Middle frontal gyrus (tissue), 1 donor: ENCODE results near the gene RNASE4.

ENCODE experiments used
- DNase-seq: peaks from one replicate; pipeline ENCODE4 v3.0.0-alpha.2; 2015; ENCODE audit warnings: low spot score; ENCODE audit errors: extremely low spot score

RNASE4 gene

GRCh38 chr14:20675669-20676068, 8.7 kb upstream of the RNASE4 start:
- DNase-seq, result no peak

DNA sequence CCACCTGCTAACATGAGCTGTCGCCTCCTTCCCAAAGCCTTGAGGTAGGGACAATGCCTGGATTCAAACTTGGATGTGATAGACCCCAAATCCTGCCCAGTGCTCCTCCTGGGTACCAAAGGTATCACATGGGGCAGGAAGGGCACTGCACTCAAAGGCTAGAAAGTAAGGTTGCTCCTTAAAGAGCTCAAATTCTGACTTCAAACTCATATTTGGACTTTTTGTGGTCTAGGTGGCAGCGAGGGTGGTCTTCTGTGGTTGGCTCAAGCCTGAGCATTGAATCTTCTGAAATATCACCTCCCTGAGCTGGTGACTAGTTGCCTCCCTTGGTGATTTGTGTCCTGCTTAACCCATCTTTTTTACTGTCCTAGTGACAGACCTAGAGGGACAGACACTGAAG, 8.3 kb upstream of the RNASE4 start:
- DNase-seq, result no peak

- DNase-seq, result no peak
Measured at GRCh38 chr14:20679907-20680306, 4.5 kb upstream of the RNASE4 start.

DNA sequence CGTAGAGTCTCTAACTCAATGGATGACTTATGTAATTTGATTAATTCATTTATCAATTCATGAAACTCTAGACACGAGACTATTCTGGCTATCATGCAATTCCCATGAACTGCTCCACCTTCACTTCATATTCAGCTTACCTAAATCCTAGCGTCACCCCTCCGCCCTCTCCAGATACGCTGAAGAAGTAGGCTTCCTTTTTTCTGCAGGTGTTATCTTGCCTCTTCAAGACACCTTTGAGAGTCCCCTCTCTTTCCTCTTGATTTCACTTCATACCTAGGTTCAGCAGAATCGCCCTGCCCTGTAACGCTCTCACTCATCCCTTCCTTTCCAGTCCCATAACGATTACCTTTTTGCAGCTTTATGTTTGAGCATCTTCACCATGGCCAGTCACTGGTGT, 4.0 kb upstream of the RNASE4 start:
- DNase-seq, result no peak

- DNase-seq, result no peak
Measured at GRCh38 chr14:20680843-20681347, 3.5 kb upstream of the RNASE4 start.

DNA sequence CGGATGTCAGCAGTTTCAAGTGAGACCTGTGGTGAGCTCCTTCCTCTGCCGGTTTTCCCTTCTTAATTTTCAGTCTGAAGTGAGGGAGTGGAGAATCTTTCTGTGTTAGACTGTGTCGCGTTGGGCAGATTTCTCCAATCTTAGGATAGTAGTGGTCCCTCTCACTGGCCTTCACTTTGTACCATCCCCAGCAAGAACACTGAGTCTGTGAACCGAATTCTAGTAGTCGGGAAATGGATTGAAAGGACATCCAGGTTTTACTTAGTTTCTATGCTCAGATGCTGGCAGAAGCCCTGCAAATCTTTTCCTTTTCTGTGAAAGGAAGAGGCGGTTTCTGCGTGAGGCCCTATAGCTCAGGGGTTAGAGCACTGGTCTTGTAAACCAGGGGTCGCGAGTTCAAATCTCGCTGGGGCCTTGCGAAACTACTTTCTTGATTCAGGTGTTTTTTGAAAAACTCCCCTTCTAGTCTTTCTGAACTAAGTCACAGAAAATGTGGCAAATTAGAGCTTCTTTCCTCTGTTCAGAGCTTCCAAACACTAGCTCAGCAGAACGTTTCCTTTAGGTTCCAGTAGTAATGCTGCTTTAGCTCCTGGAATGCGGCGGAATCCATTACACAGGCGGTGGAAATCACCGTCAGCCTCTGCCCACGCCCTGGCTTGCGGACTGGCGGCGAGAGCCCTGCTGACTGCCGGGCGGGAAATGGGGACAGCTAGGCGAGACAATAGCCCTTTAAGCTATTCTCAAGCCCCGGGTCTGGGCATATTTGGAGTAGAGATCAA, 2.8 kb upstream of the RNASE4 start:
- peak; percentile 82 for DNase-seq

DNA sequence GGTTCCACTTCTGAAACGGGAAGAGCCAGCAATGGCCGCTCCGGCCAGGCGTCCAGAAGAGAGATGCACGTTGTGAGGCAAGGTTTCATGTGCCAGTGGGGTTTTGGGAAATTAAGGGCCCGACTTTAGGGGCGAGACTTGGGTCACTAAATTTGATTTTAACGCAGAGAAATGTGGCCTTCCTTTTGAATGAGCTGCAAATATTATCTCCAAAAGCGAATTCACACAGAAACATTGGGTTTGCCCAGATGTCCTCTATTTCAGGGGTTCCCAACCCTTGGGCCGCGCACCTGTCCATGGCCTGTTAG, 2.3 kb upstream of the RNASE4 start:
- DNase-seq, result no peak

DNA sequence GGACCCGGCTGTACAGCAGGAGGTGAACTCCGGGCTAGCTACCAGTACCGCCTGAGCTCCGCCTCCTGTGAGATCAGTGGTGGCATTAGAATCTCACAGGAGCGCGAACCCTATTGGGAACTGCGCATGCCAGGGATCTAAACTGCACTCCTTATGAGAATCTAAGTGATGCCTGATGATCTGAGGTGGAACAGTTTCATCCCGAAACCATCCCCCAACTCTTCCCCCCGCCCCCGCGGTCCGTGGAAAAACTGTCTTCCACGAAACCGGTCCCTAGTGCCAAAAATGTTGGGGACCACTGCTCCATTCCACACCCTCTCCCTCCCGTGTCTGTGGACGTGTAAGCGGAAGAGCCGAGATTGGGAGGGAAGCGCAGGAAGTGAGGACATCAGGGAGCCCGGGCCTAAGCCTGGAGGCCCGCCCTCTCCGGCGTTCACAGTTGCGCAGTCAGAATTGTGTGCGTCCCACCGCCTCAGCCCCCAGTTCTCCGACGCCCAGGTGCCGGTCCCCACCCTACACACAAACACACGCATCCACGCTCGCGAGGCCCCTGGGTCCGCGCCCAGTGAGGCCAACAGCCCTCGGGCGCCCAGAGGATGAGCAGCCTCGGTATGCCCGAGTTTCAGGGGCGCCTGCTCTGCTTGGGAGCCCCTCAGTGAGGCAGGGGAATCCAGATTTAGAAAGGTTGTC, 1.8 kb upstream of the RNASE4 start:
- DNase-seq, result peak; percentile 90

- peak; percentile 71 for DNase-seq
Measured at GRCh38 chr14:20683125-20683890, 1.1 kb upstream of the RNASE4 start.

DNA sequence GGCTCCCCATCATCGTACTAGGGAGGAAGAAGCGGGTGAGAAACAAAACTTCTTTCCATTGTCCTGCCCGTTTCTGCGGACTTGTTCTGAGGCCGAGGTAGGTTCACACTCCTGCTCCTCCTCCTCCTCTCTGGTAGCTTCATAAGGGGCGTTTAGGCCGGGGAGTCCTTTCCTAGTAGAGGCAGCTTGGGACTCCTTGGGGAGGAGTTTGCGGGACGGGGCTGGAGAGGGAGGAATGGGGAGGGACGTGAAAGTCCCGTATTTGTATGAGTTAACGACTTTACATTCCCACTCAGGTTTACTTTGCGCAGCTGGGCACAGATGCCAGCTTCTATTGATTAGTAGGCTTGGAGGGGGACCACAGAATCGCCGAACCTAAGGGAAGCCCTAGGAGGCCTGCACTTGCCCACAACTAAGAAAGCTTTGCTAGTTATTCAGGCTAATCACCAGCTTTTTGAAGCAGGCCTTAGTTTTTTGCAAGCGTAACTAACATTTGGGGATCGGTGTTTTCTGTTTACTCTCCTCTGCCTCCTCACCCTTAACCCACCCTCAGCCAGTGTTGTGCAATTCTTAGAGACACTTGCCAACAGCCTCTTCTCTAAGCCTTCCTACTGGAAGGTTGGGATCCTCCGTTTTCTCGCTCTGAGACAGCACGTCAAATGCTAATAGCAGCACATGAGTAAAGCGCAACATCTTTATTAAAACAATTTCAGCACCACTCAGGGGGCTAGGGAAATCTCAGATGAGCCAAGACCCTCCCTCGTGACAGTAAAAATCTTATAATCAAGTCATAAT, 499 bp downstream of the RNASE4 start:
- DNase-seq, result no peak

- DNase-seq, result no peak
Measured at GRCh38 chr14:20686386-20687143, 2.2 kb downstream of the RNASE4 start.

DNA sequence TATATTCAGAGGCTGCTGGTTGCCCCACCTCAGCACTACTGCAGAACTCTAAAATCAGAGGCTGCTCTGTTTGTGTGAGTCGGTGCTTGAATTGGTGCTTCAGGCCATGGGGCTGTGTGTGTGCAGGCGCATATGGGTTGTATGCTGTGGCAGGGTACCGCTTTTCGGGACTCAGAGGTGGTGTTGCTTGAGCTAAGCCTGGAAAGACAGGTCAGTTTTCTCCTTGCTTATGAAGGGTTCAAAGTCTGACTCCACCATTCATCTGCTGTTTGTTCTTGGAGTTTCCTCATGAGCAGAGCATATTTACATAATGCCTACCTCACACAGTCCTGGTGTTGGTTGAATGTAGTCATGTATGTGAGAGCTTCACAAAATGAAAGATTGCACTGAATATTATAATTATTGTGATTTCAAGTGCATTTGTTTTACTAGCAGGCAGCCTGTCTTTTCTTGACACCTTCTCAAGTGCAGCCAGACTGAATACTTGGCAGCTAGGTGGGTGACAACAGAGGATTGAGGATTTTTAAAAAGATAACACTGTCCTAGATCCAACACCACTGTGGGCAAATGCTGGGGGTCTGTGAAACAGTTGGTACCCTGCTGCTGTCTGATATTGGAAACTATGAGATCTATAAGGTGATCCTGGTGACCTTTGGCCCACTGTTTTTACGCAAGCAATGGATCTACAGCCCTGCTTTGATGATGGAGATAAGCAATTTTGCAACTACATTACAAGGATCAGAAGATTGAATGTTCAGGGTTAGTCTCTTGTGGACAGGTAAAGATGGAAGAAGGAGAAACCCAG, 3.2 kb downstream of the RNASE4 start:
- DNase-seq, result no peak

DNA sequence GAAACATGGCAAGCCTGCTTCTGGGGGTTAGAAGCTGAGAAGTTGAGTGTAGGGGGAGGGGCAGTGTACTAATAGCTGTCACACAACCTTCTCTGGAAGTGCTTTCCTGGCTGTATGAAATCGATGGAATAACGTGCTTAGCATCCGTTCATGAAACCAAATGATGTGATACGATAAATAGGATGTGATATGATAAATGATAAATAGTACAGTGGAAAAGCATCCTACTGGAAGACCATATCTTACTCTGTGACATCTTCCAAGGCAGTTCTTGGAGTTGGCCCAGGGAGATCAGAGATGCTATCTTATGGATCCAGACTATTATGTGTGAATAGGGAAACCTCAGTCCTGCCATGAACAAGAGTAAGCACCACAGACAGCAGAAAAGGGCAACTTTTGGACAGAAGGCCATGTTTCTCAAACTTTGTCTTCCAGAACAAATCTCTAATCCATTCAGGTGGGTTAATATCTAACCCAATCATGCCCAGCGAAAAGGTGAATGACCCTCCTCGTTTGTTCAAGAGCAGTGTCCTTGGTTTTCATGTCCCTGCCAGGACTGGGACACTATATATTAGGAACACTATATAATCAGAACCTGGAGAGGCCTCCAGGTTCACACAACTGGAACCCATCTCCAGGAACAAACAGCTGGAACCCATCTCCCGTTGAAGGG, 3.9 kb downstream of the RNASE4 start, which contains the start of gene ANG:
Gene ANG (plus strand): TSS at position 598 of the 673 bp plus-strand sequence. CDS start 4,801 bp downstream, outside the sequence.
- no peak for DNase-seq

- peak; percentile 66 for DNase-seq
Measured at GRCh38 chr14:20690848-20691640, 6.7 kb downstream of the RNASE4 start.

GRCh38 chr14:20692116-20692751, 7.9 kb downstream of the RNASE4 start:
- DNase-seq, result no peak

DNA sequence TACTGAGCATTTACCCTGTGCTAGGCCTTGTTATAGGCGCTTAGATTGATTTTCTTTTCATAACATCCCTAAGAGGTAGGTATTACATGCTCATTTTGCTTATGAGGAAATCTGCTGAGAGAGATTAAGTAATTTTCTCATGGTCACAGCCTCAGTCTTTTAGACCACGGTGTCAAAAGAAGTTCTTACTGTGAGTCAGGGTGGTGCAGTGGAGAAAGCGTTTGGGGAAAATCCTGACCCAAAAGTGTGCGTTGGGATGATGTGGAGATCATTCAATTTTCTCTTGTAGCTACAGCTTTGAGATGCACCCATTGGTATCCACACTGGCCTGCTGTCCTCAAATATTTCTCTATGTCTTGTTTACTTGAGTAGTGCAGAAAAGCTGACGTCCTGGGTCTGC, 12.4 kb downstream of the RNASE4 start:
- no peak for DNase-seq

DNA sequence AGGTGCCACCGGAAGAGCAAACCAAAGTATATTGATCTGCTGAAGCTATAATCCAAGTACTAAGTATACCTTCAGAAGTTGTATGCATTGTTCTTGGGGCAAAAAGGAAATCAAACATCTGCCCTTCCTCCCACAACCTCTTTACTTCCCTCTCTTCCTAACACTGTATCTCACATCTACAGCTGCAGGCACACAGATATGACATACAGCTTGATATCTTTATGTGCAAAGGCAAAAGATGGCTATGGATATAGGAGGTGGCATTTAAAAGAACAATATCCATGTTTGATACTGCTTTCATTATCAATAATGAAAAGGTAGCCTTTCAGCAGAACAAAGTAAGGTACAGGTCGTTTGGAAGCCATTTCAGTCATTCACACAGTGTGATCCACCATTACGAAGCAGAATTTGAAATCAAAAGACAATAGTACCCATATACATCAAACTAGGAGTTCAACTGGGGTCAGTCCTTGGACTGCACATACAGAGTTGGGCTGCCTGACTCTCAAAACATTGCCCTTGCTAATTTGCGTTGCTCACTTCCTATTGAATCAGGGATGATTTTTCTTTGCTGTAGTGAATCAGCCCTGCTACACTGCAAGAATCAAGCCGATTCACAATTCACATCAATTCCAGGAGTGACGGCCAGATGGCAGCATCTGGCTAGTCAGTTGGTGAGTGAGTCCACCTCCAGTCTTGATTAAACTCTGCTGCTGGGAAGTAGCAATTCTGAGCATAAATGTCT, 13.1 kb downstream of the RNASE4 start:
- peak; percentile 69 for DNase-seq
